OCI-LY3 (cell line): Measurements from ENCODE around the gene LCE3E.

Experiments used
- CTCF ChIP-seq: fragments of 200-600, 300-600 bp; sonication (generic); IDR thresholded peaks from 2 replicates; pipeline ENCODE4 v1.5.1; 2014; ENCODE audit warnings: antibody characterized with exemption, low read length, low read depth
- EZH2phosphoT487 ChIP-seq: fragments of 200-600 bp; shearing (Covaris generic); IDR thresholded peaks from 2 replicates; pipeline ENCODE4 v1.6.1; 2018; ENCODE audit warnings: antibody characterized with exemption, mixed run types, low read depth

DNA sequence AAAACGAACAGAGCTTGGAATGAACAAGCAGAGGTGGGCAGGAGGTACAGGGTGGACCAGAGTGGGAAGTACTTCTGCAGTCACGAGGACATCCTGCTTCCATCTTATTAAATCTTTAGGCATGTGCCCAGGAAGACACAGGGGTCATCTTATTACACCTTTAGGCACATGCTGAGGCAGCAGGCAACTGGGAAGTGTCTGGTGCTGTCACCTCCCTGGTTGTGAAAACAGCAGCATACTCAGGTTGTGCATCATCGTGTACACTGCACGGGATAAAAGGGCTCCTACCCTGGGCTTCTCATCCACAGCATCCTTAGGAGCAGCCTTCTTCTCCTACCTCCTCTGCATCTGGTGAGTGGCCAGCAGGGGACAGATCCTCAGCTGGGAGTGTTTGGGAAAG, 33.4 kb upstream of the LCE3E start, which contains the start of gene LCE3C:
- TF ChIP-seq CTCF, result no peak
- TF ChIP-seq EZH2phosphoT487, result no peak
